CD4-positive, CD25-positive, alpha-beta regulatory T cell (primary cell): Measurements from ENCODE around the gene CENPK. TPM values are rescaled to one million over a fixed set of nuclear protein-coding genes. Genes with fewer than 3 reads are reported as not detected.
A peak's percentile ranks its signal among the peaks of the same experiment; 100 is the strongest.

Experiments used
- ATAC-seq, 2 donors: fragments of 150-1000 bp; cut with Tn5 transposase; one replicate each; pipeline ENCODE4 v1.10.0; 2021; ENCODE audit warnings: low read depth in 2 of 2, moderate number of reproducible peaks in 2 of 2, moderate library complexity in 1 of 2
- DNase-seq, 3 donors: peaks; one replicate each; pipeline versions ENCODE4 v3.0.0 to v3.0.0-alpha.2; 2012 to 2022; ENCODE audit warnings: mixed read lengths in 1 of 3
- H3K27ac ChIP-seq: one replicate; pipeline ENCODE4 v1.7.0; 2013; ENCODE audit warnings: mild to moderate bottlenecking, low read length; ENCODE audit not compliant: insufficient read depth, poor library complexity, severe bottlenecking
- H3K27me3 ChIP-seq: one replicate; pipeline ENCODE4 v1.7.0; 2013; ENCODE audit warnings: low read length; ENCODE audit not compliant: control insufficient read depth, insufficient read depth
- H3K36me3 ChIP-seq: one replicate; pipeline ENCODE4 v1.7.0; 2013; ENCODE audit warnings: mild to moderate bottlenecking, low read length, moderate library complexity; ENCODE audit not compliant: control insufficient read depth, insufficient read depth
- H3K4me1 ChIP-seq: 2 replicates; pipeline ENCODE4 v1.7.0; 2013; ENCODE audit warnings: mild to moderate bottlenecking, low read length; ENCODE audit not compliant: insufficient read depth, control insufficient read depth, poor library complexity, severe bottlenecking
- H3K4me3 ChIP-seq: one replicate; pipeline ENCODE4 v1.7.0; 2013; ENCODE audit warnings: low read depth, mild to moderate bottlenecking, low read length, moderate library complexity
- H3K9me3 ChIP-seq, 2 experiments: 1 replicate in 1 of 2; 2 replicates in 1 of 2; pipeline ENCODE4 v1.7.0; 2013; ENCODE audit warnings: low read length in 2 of 2, mild to moderate bottlenecking in 1 of 2, moderate library complexity in 1 of 2; ENCODE audit not compliant: control insufficient read depth in 2 of 2
- H3K27ac Mint-ChIP-seq, 3 donors: one replicate each; pipeline ENCODE4 v1.8.0; 2020 to 2022; ENCODE audit warnings: mild to moderate bottlenecking in 3 of 3, mixed read lengths in 3 of 3, moderate library complexity in 2 of 3
- H3K27me3 Mint-ChIP-seq: one replicate; pipeline ENCODE4 v1.8.0; 2022; ENCODE audit warnings: mild to moderate bottlenecking, mixed read lengths
- H3K36me3 Mint-ChIP-seq: one replicate; pipeline ENCODE4 v1.8.0; 2020; ENCODE audit warnings: mixed read lengths
- H3K4me1 Mint-ChIP-seq, 4 donors: one replicate each; pipeline ENCODE4 v1.8.0; 2020 to 2022; ENCODE audit warnings: mixed read lengths in 4 of 4, mild to moderate bottlenecking in 1 of 4
- H3K4me3 Mint-ChIP-seq, 4 donors: one replicate each; pipeline ENCODE4 v1.8.0; 2020 to 2022; ENCODE audit warnings: mild to moderate bottlenecking in 4 of 4, mixed read lengths in 4 of 4, moderate library complexity in 3 of 4
- H3K9me3 Mint-ChIP-seq, 7 donors: one replicate each; pipeline ENCODE4 v1.8.0; 2020 to 2022; ENCODE audit warnings: mixed read lengths in 7 of 7, mild to moderate bottlenecking in 3 of 7, moderate library complexity in 2 of 7
- polyA plus RNA-seq, 4 donors: library from polyadenylated mRNA; unstranded; fragments of 300-500 nt; fragmentation: Illumina TruSeq; gene quantifications; one replicate each; pipeline ENCODE4 v1.2.3, GENCODE V29; 2021
- total RNA-seq: library from RNA; stranded (reverse); gene quantifications from one replicate; pipeline ENCODE4 v1.2.3, GENCODE V29; 2022

CENPK gene
- total and polyA plus RNA-seq, 5 donors from 2014 or later = 20.8 to 47.9 (median 42.8) TPM

- no peaks in the 10 kb centered on the region for H3K9me3 Mint-ChIP-seq
- H3K4me1 Mint-ChIP-seq = peaks cover 4 to 18% (median 15%) of the 10 kb centered on the region in 4 donors
- no peaks in the 10 kb centered on the region for H3K9me3 ChIP-seq
- H3K27ac ChIP-seq = peak within 1 kb of the TSS; percentile 23
- H3K4me3 Mint-ChIP-seq = peak within 1 kb of the TSS in 1 of 4 donors; percentile 94
- peaks cover 7% of the 10 kb centered on the region for H3K27me3 Mint-ChIP-seq
- H3K27me3 ChIP-seq = peaks cover 25% of the 10 kb centered on the region
- peak within 1 kb of the TSS; percentile 89 for H3K4me3 ChIP-seq
- H3K27ac Mint-ChIP-seq = peak within 1 kb of the TSS; percentile 84 to 95 (median 95)
- ATAC-seq (peak; percentile 59 to 70), DNase-seq (peak; percentile 53 to 87 (median 59))
- H3K36me3 Mint-ChIP-seq = no peaks in the 10 kb centered on the region
- H3K36me3 ChIP-seq = no peaks in the 10 kb centered on the region
- peaks cover 35% of the 10 kb centered on the region for H3K4me1 ChIP-seq
These were observed 81.2 kb downstream of the CENPK start, which contains the start of gene ADAMTS6 for GRCh38 chr5:65481635-65482295. ADAMTS6 (minus strand) TSS chr5:65481920; CDS start chr5:65473673, 8,247 bp downstream.

- H3K4me3 Mint-ChIP-seq = peak overlapping the region in 1 of 4 donors; percentile 94
These were observed 81.8 kb downstream of the CENPK start for GRCh38 chr5:65481171-65481581.

GRCh38 chr5:65480306-65480865 is 82.6 kb downstream of the CENPK start:
- no peak overlapping the region for H3K27ac Mint-ChIP-seq
- H3K9me3 ChIP-seq = no peaks in the 10 kb centered on the region
- no peaks in the 10 kb centered on the region for H3K36me3 Mint-ChIP-seq
- H3K27me3 Mint-ChIP-seq = peaks cover 19% of the 10 kb centered on the region
- H3K27me3 ChIP-seq = peaks cover 25% of the 10 kb centered on the region
- H3K4me1 ChIP-seq = peaks cover 35% of the 10 kb centered on the region
- DNase-seq (peak in 2 of 3 donors; percentile 15 to 41), ATAC-seq (peak; percentile 30 to 32)
- H3K4me3 Mint-ChIP-seq = no peak overlapping the region
- H3K36me3 ChIP-seq = no peaks in the 10 kb centered on the region
- peaks cover 4 to 18% (median 15%) of the 10 kb centered on the region in 4 donors for H3K4me1 Mint-ChIP-seq
- peak overlapping the region; percentile 89 for H3K4me3 ChIP-seq
- H3K27ac ChIP-seq = no peak overlapping the region
- H3K9me3 Mint-ChIP-seq = no peaks in the 10 kb centered on the region

More at GRCh38 chr5:65481171-65481581, 81.8 kb downstream of the CENPK start:
- no peaks in the 10 kb centered on the region for H3K9me3 Mint-ChIP-seq
- peak overlapping the region; percentile 35 to 94 (median 84) for H3K27ac Mint-ChIP-seq
- ATAC-seq (no peak), DNase-seq (no peak)
- Histone ChIP-seq H3K27ac (no peak overlapping the region), H3K36me3 (no peaks in the 10 kb centered on the region), H3K4me1 (peaks cover 35% of the 10 kb centered on the region), H3K9me3 (no peaks in the 10 kb centered on the region), H3K4me3 (peak overlapping the region; percentile 89), H3K27me3 (peaks cover 25% of the 10 kb centered on the region)
- peaks cover 11% of the 10 kb centered on the region for H3K27me3 Mint-ChIP-seq
- H3K4me1 Mint-ChIP-seq = peaks cover 4 to 18% (median 15%) of the 10 kb centered on the region in 4 donors
- no peaks in the 10 kb centered on the region for H3K36me3 Mint-ChIP-seq

- H3K27ac Mint-ChIP-seq = no peak overlapping the region
- Histone ChIP-seq H3K36me3 (no peaks in the 10 kb centered on the region), H3K4me3 (no peak overlapping the region), H3K4me1 (peaks cover 35% of the 10 kb centered on the region), H3K9me3 (no peaks in the 10 kb centered on the region), H3K27ac (no peak overlapping the region), H3K27me3 (peaks cover 25% of the 10 kb centered on the region)
- no peak for DNase-seq
- H3K36me3 Mint-ChIP-seq = no peaks in the 10 kb centered on the region
- ATAC-seq = no peak
- no peaks in the 10 kb centered on the region for H3K9me3 Mint-ChIP-seq
- peaks cover 24% of the 10 kb centered on the region for H3K27me3 Mint-ChIP-seq
- peaks cover 4 to 18% (median 15%) of the 10 kb centered on the region in 4 donors for H3K4me1 Mint-ChIP-seq
- H3K4me3 Mint-ChIP-seq = no peak overlapping the region
These were observed 83.4 kb downstream of the CENPK start for GRCh38 chr5:65479527-65479926.

- Mint-ChIP-seq H3K4me1 (peaks cover 4 to 16% (median 12%) of the 10 kb centered on the region in 4 donors), H3K27me3 (peaks cover 27% of the 10 kb centered on the region), H3K4me3 (no peak overlapping the region), H3K9me3 (no peaks in the 10 kb centered on the region), H3K36me3 (no peaks in the 10 kb centered on the region), H3K27ac (no peak overlapping the region)
- Histone ChIP-seq H3K4me1 (peaks cover 32% of the 10 kb centered on the region), H3K9me3 (no peaks in the 10 kb centered on the region), H3K27ac (no peak overlapping the region), H3K4me3 (no peak overlapping the region), H3K27me3 (peaks cover 28% of the 10 kb centered on the region), H3K36me3 (no peaks in the 10 kb centered on the region)
- DNase-seq (no peak), ATAC-seq (no peak)
These were observed 84.6 kb downstream of the CENPK start for GRCh38 chr5:65478336-65478735.

- no peak overlapping the region for H3K4me3 ChIP-seq
- no peaks in the 10 kb centered on the region for H3K36me3 ChIP-seq
- Mint-ChIP-seq H3K36me3 (no peaks in the 10 kb centered on the region), H3K4me3 (no peak overlapping the region), H3K27ac (no peak overlapping the region), H3K27me3 (peaks cover 21% of the 10 kb centered on the region), H3K9me3 (no peaks in the 10 kb centered on the region), H3K4me1 (no peaks in the 10 kb centered on the region)
- no peaks in the 10 kb centered on the region for H3K9me3 ChIP-seq
- H3K4me1 ChIP-seq = peaks cover 9% of the 10 kb centered on the region
- ATAC-seq = no peak
- peaks cover 31% of the 10 kb centered on the region for H3K27me3 ChIP-seq
- DNase-seq = no peak
- no peak overlapping the region for H3K27ac ChIP-seq
These were observed 87.1 kb downstream of the CENPK start for GRCh38 chr5:65475895-65476294.

- ATAC-seq (no peak), DNase-seq (no peak)
- Histone ChIP-seq H3K9me3 (no peaks in the 10 kb centered on the region), H3K27ac (no peak overlapping the region), H3K4me1 (peaks cover 3% of the 10 kb centered on the region), H3K36me3 (no peaks in the 10 kb centered on the region), H3K4me3 (no peak overlapping the region), H3K27me3 (peaks cover 25% of the 10 kb centered on the region)
- no peaks in the 10 kb centered on the region for H3K9me3 Mint-ChIP-seq
- no peaks in the 10 kb centered on the region for H3K36me3 Mint-ChIP-seq
- no peak overlapping the region for H3K4me3 Mint-ChIP-seq
- H3K27me3 Mint-ChIP-seq = peaks cover 21% of the 10 kb centered on the region
- no peaks in the 10 kb centered on the region for H3K4me1 Mint-ChIP-seq
- H3K27ac Mint-ChIP-seq = no peak overlapping the region
These were observed 87.6 kb downstream of the CENPK start for GRCh38 chr5:65475336-65475735.
